ENCODE results near the gene CTDNEP1.

CTDNEP1 gene

DNA sequence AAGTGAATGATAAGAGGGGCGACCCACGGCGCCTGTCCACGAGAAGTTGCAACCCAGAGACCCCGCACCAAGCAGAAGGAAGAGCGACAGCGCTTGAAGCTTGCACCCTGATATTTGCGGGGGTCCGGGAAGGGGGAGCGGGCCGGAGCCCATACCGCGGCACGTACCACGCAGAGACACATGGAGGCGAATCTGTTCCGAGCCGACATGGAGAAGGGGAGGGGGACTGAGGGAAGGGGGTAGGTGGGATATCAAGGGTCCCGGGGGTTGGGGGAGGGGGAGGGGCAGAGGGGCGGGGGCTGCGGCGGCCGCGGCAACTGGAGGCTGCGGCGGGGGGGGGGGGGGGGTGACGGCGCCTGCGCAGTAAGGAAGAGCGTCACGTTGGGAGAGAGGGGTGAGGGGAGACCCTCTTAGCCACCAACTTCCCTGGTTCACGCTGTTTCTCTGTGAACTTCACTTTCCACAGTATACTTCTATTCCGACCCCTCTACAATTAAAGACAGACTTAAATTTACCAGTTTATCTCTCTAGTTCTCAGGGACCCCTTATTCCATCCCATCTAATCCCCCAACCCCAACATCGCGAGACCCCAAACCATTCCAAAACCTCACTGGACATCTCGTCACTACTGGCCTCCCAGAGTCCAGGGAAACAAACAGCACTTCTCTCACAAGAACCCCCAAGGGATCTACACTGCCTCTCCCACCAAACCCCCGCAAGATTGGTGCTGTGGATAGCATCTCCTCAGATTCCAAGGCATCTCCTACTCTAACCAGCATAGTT, 39.9 kb downstream of the CTDNEP1 start:
- TF ChIP-seq, protein P1, sequence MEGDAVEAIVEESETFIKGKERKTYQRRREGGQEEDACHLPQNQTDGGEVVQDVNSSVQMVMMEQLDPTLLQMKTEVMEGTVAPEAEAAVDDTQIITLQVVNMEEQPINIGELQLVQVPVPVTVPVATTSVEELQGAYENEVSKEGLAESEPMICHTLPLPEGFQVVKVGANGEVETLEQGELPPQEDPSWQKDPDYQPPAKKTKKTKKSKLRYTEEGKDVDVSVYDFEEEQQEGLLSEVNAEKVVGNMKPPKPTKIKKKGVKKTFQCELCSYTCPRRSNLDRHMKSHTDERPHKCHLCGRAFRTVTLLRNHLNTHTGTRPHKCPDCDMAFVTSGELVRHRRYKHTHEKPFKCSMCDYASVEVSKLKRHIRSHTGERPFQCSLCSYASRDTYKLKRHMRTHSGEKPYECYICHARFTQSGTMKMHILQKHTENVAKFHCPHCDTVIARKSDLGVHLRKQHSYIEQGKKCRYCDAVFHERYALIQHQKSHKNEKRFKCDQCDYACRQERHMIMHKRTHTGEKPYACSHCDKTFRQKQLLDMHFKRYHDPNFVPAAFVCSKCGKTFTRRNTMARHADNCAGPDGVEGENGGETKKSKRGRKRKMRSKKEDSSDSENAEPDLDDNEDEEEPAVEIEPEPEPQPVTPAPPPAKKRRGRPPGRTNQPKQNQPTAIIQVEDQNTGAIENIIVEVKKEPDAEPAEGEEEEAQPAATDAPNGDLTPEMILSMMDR (IDR thresholded peaks at IDR 0.05), result no peak

DNA sequence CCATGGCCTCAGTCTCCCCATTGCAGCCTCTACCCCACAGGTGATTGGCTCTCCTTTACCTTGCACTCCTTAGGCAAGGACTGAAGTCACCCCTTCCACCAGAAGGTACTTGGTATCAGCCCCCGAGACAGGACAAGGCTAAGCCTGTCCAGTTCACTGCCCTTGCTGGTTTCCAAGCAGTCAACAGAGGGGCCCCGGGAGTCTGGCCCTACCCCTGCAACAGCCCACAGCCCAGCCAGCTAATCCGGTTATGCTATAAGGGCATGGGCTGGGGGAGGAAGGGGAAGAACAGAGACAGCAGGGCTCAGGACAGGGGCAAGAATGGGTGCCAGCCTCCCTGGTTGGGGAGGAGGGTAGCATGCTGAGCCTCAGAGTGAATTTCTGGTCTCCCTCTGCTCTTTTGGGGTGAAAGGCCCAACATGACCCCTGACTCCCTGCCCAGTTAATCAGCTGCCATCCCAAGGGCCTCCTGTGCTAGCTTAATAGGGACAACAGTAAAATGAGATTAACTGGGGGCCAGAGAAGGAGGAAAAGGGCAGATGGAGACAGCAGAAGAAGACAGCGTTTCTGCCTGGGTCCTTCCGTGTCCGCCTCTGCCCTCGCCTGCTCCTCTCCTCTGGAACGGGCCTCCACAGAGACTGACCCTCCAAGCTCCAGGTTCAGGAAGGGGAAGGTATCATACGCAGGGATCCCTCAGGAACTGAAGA, 42.6 kb downstream of the CTDNEP1 start:
- TF ChIP-seq, protein P1 (IDR thresholded peaks at IDR 0.05), result no peak

DNA sequence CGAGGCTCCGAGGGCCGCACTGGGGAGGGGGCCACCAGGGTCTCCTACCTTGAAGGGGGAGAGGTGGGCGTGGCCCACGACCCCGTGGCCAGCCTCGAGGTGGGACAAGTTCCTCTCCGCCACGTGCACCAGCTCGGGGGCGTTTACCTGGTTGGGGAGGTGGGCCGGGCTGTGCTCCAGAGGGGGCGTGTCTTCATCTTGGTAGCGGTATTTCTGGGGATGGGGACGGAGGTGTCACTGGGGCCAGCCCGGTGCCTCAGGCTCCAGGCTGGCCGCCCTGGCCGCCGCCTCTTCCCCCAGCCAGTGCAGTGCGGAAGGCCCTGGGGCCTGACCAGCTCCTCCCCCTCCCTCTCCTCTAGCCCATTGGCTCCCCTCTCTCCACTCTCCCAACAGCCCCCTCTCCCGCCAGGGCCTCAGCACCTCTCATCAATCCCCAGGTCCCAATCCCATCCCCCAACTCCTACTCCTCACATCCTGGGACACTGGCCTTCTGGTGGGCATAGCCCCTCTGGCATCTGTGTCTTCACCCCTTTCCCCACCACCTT, 43.4 kb downstream of the CTDNEP1 start:
- TF ChIP-seq, protein P1 (IDR thresholded peaks at IDR 0.05), result no peak

DNA sequence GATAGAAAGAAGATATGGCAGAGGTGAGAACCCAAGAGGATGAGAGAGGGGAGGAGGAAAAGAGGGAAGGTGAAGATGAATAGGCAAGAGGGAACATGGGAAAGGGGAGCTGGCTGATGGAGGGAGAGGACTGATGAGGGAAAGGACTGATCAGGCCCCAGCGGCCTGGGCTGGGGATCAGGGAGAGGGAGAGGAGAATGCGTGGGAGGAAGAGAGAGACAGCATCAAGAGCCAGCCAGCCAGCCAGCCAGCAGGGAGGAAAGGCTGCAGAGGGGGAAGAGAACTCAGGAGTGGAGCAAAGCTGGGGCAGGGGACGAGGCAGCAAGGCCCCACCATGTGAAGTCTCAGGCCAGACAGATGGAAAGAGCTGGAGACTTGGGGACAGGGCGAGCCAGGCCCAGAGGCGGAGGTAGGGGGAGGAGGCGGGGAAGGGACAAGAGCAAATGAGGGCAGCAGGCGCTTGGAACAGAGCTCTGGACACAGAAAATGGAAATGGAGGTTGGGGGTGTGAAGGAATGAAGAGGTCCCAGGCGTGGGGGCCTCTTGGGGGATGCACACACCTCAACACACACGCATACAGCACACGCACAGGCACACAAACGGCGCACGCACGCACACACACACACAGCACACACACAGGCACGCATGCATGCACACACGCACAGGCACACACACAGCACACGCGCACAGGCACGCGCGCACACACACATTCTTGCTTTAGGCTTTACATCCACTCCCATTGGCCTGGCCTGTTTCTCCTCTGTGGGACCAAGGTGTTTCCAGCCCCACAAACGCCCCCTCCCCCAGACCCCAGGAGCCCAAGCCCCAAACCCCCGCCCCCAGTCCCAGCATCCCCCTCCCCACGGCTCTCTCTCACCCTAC, 44.2 kb downstream of the CTDNEP1 start:
- TF ChIP-seq, protein P1 (IDR thresholded peaks at IDR 0.05), result no peak

DNA sequence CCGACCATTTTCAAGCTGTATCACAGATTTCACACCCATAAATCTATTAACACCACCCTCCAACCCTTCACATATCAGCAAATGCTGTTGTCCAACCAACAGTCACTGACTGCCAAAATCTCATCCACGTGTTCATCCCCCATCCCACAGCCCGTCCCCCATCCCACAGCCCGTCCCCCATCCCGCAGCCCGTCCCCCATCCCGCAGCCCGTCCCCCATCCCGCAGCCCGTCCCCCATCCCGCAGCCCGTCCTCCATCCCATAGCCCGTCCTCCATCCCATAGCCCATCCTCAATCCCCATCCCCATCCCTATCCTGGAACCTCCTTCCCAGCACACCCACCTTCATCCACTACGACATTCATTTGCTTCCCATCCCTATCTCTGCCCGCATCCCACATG, 46.0 kb downstream of the CTDNEP1 start:
- TF ChIP-seq, protein P1 (IDR thresholded peaks at IDR 0.05), result no peak

DNA sequence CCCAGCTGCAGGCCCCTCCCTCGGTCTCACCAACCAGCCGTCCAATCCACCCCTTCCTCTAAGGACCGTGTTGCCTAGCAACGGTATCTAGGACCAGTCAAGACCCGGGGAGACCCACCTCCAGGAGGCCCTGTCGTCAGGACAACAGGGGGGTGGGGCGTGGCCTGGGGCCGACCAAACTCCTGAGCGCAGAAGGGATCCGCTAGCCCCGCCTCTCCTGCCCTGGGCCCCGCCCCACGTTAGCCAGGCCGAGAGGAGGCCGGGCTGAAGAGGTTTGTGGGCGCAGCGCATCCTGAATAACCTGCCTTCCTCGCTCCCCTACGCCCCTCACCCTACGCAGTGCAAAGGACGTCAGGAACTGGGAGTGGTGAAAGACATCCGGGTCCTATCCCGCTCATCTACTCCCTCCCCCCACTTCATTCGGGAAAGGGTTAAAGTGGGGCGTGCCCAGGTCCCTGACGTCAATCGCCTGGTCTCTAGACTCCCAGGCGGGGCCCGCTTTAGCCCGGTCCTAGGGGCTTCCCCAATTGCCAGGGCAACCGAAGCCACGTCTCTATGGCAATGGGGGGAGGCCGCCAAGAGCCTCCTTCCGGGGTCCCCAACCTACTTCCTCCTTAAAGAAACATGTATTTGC, 46.6 kb downstream of the CTDNEP1 start:
- TF ChIP-seq, protein P1 (IDR thresholded peaks at IDR 0.05), result no peak

DNA sequence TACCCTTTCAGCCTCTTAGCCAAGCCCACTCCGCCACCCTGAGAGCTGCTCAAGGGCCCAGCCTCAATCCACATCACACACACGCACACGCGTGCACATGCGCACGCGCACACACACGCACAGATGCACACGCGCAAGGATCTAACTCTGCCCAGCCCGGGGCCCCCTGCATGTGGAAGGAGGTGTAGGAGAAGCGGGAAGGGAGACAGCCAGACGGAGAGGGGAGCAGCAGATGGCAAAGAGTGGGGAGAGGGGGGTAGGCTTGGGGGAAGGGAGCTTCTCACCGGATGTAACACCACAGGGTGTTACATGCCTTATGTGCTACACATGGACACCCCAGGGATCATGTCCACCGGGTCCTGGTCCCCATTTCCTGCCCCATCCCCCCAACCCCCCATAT, 47.2 kb downstream of the CTDNEP1 start:
- TF ChIP-seq, protein P1 (IDR thresholded peaks at IDR 0.05), result no peak

Measured in LNCAP (cell line).